ENCODE data around the gene PIK3CA. TPM values are rescaled to one million over a fixed set of nuclear protein-coding genes. Genes with fewer than 3 reads are reported as not detected.
"Not testable (repeated sequence)": the region's sequence is repeated elsewhere in the genome, so short reads cannot be mapped to it uniquely, and the experiment has no call there.

The PIK3CA gene
- polyA plus RNA-seq, 1 donor: 19.9 TPM

- H3K27me3 ChIP-seq (ENCODE audit: control insufficient read depth, insufficient read depth, low read length); H3K27ac ChIP-seq (ENCODE audit: low read length); H3K4me1 ChIP-seq (ENCODE audit: control insufficient read depth, insufficient read depth, low read length); H3K36me3 ChIP-seq (ENCODE audit: control insufficient read depth, insufficient read depth, low read length); H3K9me3 ChIP-seq (ENCODE audit: control insufficient read depth, low read depth, low read length); DNase-seq; H3K4me3 ChIP-seq (ENCODE audit: low read length): not testable (repeated sequence)
- WGBS (ENCODE audit: insufficient coverage, low lambda C conversion rate): no CpG with 5 or more reads among the region's 27 CpGs
Observed at GRCh38 chr3:179132191-179132890, 15.8 kb upstream of the PIK3CA start.

- Histone ChIP-seq H3K4me3 (ENCODE audit: low read length) (no peak overlapping the region), H3K4me1 (ENCODE audit: control insufficient read depth, insufficient read depth, low read length) (no peaks in the 10 kb centered on the region), H3K36me3 (ENCODE audit: control insufficient read depth, insufficient read depth, low read length) (no peaks in the 10 kb centered on the region), H3K27me3 (ENCODE audit: control insufficient read depth, insufficient read depth, low read length) (no peaks in the 10 kb centered on the region), H3K9me3 (ENCODE audit: control insufficient read depth, low read depth, low read length) (no peaks in the 10 kb centered on the region), H3K27ac (ENCODE audit: low read length) (no peak overlapping the region)
- no peak for DNase-seq
- 100% methylated on average over 1 of the region's 1 CpG for WGBS (ENCODE audit: insufficient coverage, low lambda C conversion rate)
Observed at GRCh38 chr3:179133575-179133974, 14.6 kb upstream of the PIK3CA start.

- DNase-seq: no peak
- no peaks in the 10 kb centered on the region for H3K36me3 ChIP-seq (ENCODE audit: control insufficient read depth, insufficient read depth, low read length)
- no peak overlapping the region for H3K27ac ChIP-seq (ENCODE audit: low read length)
- H3K4me1 ChIP-seq (ENCODE audit: control insufficient read depth, insufficient read depth, low read length): no peaks in the 10 kb centered on the region
- no peaks in the 10 kb centered on the region for H3K9me3 ChIP-seq (ENCODE audit: control insufficient read depth, low read depth, low read length)
- no CpG with 5 or more reads among the region's 1 CpG for WGBS (ENCODE audit: insufficient coverage, low lambda C conversion rate)
- H3K4me3 ChIP-seq (ENCODE audit: low read length): no peak overlapping the region
- no peaks in the 10 kb centered on the region for H3K27me3 ChIP-seq (ENCODE audit: control insufficient read depth, insufficient read depth, low read length)
Observed at GRCh38 chr3:179136195-179136594, 12.0 kb upstream of the PIK3CA start.

GRCh38 chr3:179141890-179142289 is 6.3 kb upstream of the PIK3CA start:
- Histone ChIP-seq H3K27me3 (ENCODE audit: control insufficient read depth, insufficient read depth, low read length) (peaks cover 4% of the 10 kb centered on the region), H3K4me1 (ENCODE audit: control insufficient read depth, insufficient read depth, low read length) (no peaks in the 10 kb centered on the region), H3K4me3 (ENCODE audit: low read length) (no peak overlapping the region), H3K36me3 (ENCODE audit: control insufficient read depth, insufficient read depth, low read length) (no peaks in the 10 kb centered on the region), H3K27ac (ENCODE audit: low read length) (no peak overlapping the region), H3K9me3 (ENCODE audit: control insufficient read depth, low read depth, low read length) (no peaks in the 10 kb centered on the region)
- no peak for DNase-seq
- WGBS (ENCODE audit: insufficient coverage, low lambda C conversion rate): no CpG with 5 or more reads among the region's 4 CpGs

GRCh38 chr3:179146911-179147513 is 1.1 kb upstream of the PIK3CA start:
- peak; percentile 60 to 80 for DNase-seq
- no peaks in the 10 kb centered on the region for H3K9me3 ChIP-seq (ENCODE audit: control insufficient read depth, low read depth, low read length)
- 30% methylated on average over 3 of the region's 16 CpGs for WGBS (ENCODE audit: insufficient coverage, low lambda C conversion rate)
- peaks cover 4% of the 10 kb centered on the region for H3K27me3 ChIP-seq (ENCODE audit: control insufficient read depth, insufficient read depth, low read length)
- H3K27ac ChIP-seq (ENCODE audit: low read length): peak overlapping the region; percentile 97
- no peaks in the 10 kb centered on the region for H3K4me1 ChIP-seq (ENCODE audit: control insufficient read depth, insufficient read depth, low read length)
- peak overlapping the region; percentile 75 for H3K4me3 ChIP-seq (ENCODE audit: low read length)
- H3K36me3 ChIP-seq (ENCODE audit: control insufficient read depth, insufficient read depth, low read length): no peaks in the 10 kb centered on the region

GRCh38 chr3:179147514-179147872 is 664 bp upstream of the PIK3CA start:
- Histone ChIP-seq H3K27me3 (ENCODE audit: control insufficient read depth, insufficient read depth, low read length) (peaks cover 4% of the 10 kb centered on the region), H3K4me3 (ENCODE audit: low read length) (peak overlapping the region; percentile 75), H3K9me3 (ENCODE audit: control insufficient read depth, low read depth, low read length) (no peaks in the 10 kb centered on the region), H3K4me1 (ENCODE audit: control insufficient read depth, insufficient read depth, low read length) (no peaks in the 10 kb centered on the region), H3K27ac (ENCODE audit: low read length) (peak overlapping the region; percentile 97), H3K36me3 (ENCODE audit: control insufficient read depth, insufficient read depth, low read length) (no peaks in the 10 kb centered on the region)
- no peak for DNase-seq
- WGBS (ENCODE audit: insufficient coverage, low lambda C conversion rate): no CpG with 5 or more reads among the region's 14 CpGs

- Histone ChIP-seq H3K9me3 (ENCODE audit: control insufficient read depth, low read depth, low read length) (no peaks in the 10 kb centered on the region), H3K27ac (ENCODE audit: low read length) (peak overlapping the region; percentile 97), H3K27me3 (ENCODE audit: control insufficient read depth, insufficient read depth, low read length) (no peaks in the 10 kb centered on the region), H3K4me1 (ENCODE audit: control insufficient read depth, insufficient read depth, low read length) (no peaks in the 10 kb centered on the region), H3K4me3 (ENCODE audit: low read length) (peak overlapping the region; percentile 75), H3K36me3 (ENCODE audit: control insufficient read depth, insufficient read depth, low read length) (no peaks in the 10 kb centered on the region)
- peak; percentile 44 to 75 for DNase-seq
- no CpG with 5 or more reads among the region's 70 CpGs for WGBS (ENCODE audit: insufficient coverage, low lambda C conversion rate)
Observed at GRCh38 chr3:179148616-179149405, 654 bp downstream of the PIK3CA start.

GRCh38 chr3:179149406-179149867 is 1.3 kb downstream of the PIK3CA start:
- Histone ChIP-seq H3K4me1 (ENCODE audit: control insufficient read depth, insufficient read depth, low read length) (no peaks in the 10 kb centered on the region), H3K9me3 (ENCODE audit: control insufficient read depth, low read depth, low read length) (no peaks in the 10 kb centered on the region), H3K4me3 (ENCODE audit: low read length) (peak overlapping the region; percentile 75), H3K27ac (ENCODE audit: low read length) (peak overlapping the region; percentile 97), H3K36me3 (ENCODE audit: control insufficient read depth, insufficient read depth, low read length) (no peaks in the 10 kb centered on the region), H3K27me3 (ENCODE audit: control insufficient read depth, insufficient read depth, low read length) (no peaks in the 10 kb centered on the region)
- WGBS (ENCODE audit: insufficient coverage, low lambda C conversion rate): 0% methylated on average over 1 of the region's 9 CpGs
- DNase-seq: peak; percentile 6 to 63

- peak overlapping the region; percentile 97 for H3K27ac ChIP-seq (ENCODE audit: low read length)
- no peaks in the 10 kb centered on the region for H3K36me3 ChIP-seq (ENCODE audit: control insufficient read depth, insufficient read depth, low read length)
- H3K4me3 ChIP-seq (ENCODE audit: low read length): peak overlapping the region; percentile 75
- WGBS (ENCODE audit: insufficient coverage, low lambda C conversion rate): 35% methylated on average over 3 of the region's 4 CpGs
- no peaks in the 10 kb centered on the region for H3K9me3 ChIP-seq (ENCODE audit: control insufficient read depth, low read depth, low read length)
- no peaks in the 10 kb centered on the region for H3K4me1 ChIP-seq (ENCODE audit: control insufficient read depth, insufficient read depth, low read length)
- no peaks in the 10 kb centered on the region for H3K27me3 ChIP-seq (ENCODE audit: control insufficient read depth, insufficient read depth, low read length)
- no peak for DNase-seq
Observed at GRCh38 chr3:179149951-179150350, 1.8 kb downstream of the PIK3CA start.

GRCh38 chr3:179150610-179151009 is 2.5 kb downstream of the PIK3CA start:
- no peaks in the 10 kb centered on the region for H3K36me3 ChIP-seq (ENCODE audit: control insufficient read depth, insufficient read depth, low read length)
- no peaks in the 10 kb centered on the region for H3K9me3 ChIP-seq (ENCODE audit: control insufficient read depth, low read depth, low read length)
- H3K27me3 ChIP-seq (ENCODE audit: control insufficient read depth, insufficient read depth, low read length): no peaks in the 10 kb centered on the region
- H3K27ac ChIP-seq (ENCODE audit: low read length): no peak overlapping the region
- DNase-seq: no peak
- H3K4me3 ChIP-seq (ENCODE audit: low read length): no peak overlapping the region
- no peaks in the 10 kb centered on the region for H3K4me1 ChIP-seq (ENCODE audit: control insufficient read depth, insufficient read depth, low read length)
- WGBS (ENCODE audit: insufficient coverage, low lambda C conversion rate): 83% methylated on average over 1 of the region's 3 CpGs
